Right atrium auricular region (tissue), 2 donors: ENCODE results near the gene SDE2. TPM values are rescaled to one million over a fixed set of nuclear protein-coding genes. Genes with fewer than 3 reads are reported as not detected.

Experiments used
- DNase-seq: peaks from one replicate; pipeline ENCODE4 v3.0.0-alpha.2; 2019; ENCODE audit warnings: low spot score
- H3K27ac ChIP-seq, 2 donors: fragments of 200-600 bp; sonication (generic); 1 replicate in 1 of 2; 2 replicates in 1 of 2; pipeline ENCODE4 v1.5.1; 2016 to 2019
- H3K27me3 ChIP-seq, 2 donors: fragments of 200-600 bp; sonication (generic); one replicate each; pipeline versions ENCODE4 v1.5.1 to v1.6.0; 2017 to 2019
- H3K36me3 ChIP-seq: fragments of 200-600 bp; sonication (generic); one replicate; pipeline ENCODE4 v1.5.1; 2016
- H3K4me1 ChIP-seq, 2 donors: fragments of 200-600 bp; sonication (generic); one replicate each; pipeline versions ENCODE4 v1.5.1 to v1.6.0; 2017 to 2019
- H3K4me3 ChIP-seq, 2 donors: fragments of 200-600 bp; sonication (generic); 1 replicate in 1 of 2; 2 replicates in 1 of 2; pipeline ENCODE4 v1.5.1; 2017 to 2019; ENCODE audit warnings: mild to moderate bottlenecking in 1 of 2, moderate library complexity in 1 of 2
- H3K9me3 ChIP-seq, 2 donors: fragments of 200-600 bp; sonication (generic); one replicate each; pipeline ENCODE4 v1.5.1; 2019
- total RNA-seq, 2 donors: library from RNA; depleted of rRNA; stranded (reverse); fragments of >200 nt; gene quantifications; one replicate each; pipeline ENCODE4 v1.1.0, GENCODE V29; 2016
- TF ChIP-seq, protein P1 (sequence below), 2 donors: fragments of 200-600 bp; sonication (generic); IDR thresholded peaks; one replicate each; pipeline ENCODE4 v1.5.1; 2019; ENCODE audit warnings: antibody characterized with exemption in 2 of 2

Gene SDE2
- total RNA-seq, 2 donors from 2014 or later, result 15.5 to 16.3 TPM

DNA sequence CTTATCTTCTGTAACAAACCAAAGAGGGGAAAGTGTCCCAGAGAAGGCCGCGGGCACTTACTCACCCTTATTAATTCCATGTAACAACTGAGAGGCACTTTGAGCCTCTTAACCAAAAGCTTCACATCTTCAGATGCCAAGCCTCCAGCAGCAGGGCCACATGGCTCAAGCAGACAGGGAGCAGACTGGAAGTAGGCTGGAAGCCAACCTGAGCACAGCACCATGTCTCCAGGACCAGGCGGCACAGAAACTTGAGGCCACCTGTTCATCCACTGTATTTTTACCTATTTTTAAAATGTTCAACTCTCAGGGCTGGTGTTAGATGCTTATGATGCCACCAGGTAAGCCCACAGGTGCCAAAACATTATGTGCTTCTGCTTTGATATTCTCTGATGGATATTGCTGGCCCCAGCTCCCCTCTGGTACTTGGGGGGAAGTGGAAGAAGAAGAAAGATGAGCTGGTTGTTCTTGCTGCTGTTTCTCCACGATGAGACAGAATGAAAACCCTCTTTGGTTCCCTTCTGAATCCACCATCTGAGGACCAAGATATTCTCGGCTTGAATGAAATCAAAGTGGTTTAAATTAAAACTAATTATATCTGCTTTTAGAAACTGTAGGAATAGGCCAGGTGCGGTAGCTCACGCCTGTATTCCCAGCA, 30.6 kb upstream of the SDE2 start:
- Histone ChIP-seq H3K27me3 (no peaks in the 10 kb centered on the region), H3K9me3 (no peaks in the 10 kb centered on the region), H3K4me3 (no peak overlapping the region), H3K27ac (no peak overlapping the region), H3K4me1 (no peaks in the 10 kb centered on the region), H3K36me3 (no peaks in the 10 kb centered on the region)
- TF ChIP-seq, protein P1, sequence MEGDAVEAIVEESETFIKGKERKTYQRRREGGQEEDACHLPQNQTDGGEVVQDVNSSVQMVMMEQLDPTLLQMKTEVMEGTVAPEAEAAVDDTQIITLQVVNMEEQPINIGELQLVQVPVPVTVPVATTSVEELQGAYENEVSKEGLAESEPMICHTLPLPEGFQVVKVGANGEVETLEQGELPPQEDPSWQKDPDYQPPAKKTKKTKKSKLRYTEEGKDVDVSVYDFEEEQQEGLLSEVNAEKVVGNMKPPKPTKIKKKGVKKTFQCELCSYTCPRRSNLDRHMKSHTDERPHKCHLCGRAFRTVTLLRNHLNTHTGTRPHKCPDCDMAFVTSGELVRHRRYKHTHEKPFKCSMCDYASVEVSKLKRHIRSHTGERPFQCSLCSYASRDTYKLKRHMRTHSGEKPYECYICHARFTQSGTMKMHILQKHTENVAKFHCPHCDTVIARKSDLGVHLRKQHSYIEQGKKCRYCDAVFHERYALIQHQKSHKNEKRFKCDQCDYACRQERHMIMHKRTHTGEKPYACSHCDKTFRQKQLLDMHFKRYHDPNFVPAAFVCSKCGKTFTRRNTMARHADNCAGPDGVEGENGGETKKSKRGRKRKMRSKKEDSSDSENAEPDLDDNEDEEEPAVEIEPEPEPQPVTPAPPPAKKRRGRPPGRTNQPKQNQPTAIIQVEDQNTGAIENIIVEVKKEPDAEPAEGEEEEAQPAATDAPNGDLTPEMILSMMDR (IDR thresholded peaks at IDR 0.05), result no peak
- DNase-seq, result no peak

DNA sequence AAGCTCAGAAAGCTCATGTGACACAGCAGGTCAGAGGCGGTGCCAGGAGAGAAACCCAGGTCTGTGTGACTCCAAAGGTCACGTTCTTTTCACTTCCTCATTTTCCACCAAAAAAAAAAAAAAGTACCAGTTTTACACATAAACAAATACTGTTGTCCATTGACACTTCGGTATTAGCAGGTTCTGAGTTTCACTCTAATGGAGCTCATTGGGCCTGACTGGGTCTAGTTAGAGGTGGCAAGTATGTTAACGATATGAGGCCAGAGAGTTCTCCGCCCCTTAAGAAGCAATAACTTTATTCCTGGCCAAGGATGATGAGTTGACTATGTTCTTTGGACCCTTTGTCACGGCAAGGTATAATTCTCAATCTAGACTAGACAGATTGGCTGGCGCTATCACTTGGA, 30.0 kb upstream of the SDE2 start:
- Histone ChIP-seq H3K36me3 (no peaks in the 10 kb centered on the region), H3K27ac (no peak overlapping the region), H3K4me1 (no peaks in the 10 kb centered on the region), H3K4me3 (no peak overlapping the region), H3K9me3 (no peaks in the 10 kb centered on the region), H3K27me3 (no peaks in the 10 kb centered on the region)
- no peak for DNase-seq
- TF ChIP-seq, protein P1 (IDR thresholded peaks at IDR 0.05), result no peak

DNA sequence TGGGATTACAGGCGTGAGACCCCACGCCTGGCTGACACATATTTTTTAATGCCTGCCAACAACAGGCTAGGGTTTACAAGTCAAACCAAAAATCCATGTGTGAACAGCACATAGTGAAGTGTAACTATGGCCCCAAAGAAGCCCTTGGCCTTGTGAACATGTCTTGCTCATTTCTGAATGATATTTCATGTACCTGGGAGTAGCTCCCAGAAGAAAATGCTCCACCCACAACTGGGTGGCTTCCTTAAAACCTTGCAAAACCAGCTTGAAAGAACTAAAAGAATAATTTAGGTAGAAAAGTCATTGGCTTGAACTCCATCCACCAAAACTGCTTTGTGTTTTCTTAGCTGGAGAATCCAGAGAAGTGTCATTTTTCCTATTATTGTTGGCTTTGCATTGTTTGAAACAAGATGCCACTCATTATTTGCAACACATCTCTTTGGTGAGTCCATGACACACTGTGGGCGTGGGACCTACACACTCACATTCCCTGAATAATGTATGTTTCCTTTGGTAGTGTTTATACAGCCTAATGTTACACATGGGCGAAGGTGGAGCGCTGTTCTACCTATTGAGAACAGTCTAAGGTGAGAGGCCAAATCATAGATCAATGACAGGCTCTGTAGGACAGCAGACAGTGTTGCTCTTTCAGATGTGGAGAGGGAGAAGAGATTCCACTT, 28.5 kb upstream of the SDE2 start:
- H3K4me1 ChIP-seq, result no peaks in the 10 kb centered on the region
- no peaks in the 10 kb centered on the region for H3K36me3 ChIP-seq
- DNase-seq, result no peak
- no peaks in the 10 kb centered on the region for H3K27me3 ChIP-seq
- no peak overlapping the region for H3K27ac ChIP-seq
- H3K4me3 ChIP-seq, result no peak overlapping the region
- TF ChIP-seq, protein P1 (IDR thresholded peaks at IDR 0.05), result no peak
- no peaks in the 10 kb centered on the region for H3K9me3 ChIP-seq

DNA sequence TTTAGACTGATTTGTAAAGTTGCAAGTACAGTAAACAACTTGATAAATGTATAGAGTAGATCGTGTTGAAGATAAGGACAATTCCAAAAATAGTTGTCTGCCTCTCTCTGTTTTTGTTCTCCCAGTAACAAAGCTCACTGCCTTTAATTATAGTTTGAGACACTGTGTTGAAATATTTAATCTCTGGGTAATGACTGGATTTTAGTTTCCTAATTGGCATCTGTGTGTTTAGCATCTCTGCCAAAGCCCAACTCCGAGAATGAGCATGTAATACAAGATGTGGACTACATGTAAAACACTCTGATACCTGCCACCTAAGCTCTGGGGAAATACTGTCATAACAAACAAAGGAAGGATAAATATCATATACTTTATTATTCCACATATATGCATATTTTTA, 27.7 kb upstream of the SDE2 start:
- Histone ChIP-seq H3K9me3 (no peaks in the 10 kb centered on the region), H3K36me3 (no peaks in the 10 kb centered on the region), H3K4me1 (no peaks in the 10 kb centered on the region), H3K27me3 (no peaks in the 10 kb centered on the region), H3K27ac (no peak overlapping the region), H3K4me3 (no peak overlapping the region)
- no peak for DNase-seq
- TF ChIP-seq, protein P1 (IDR thresholded peaks at IDR 0.05), result no peak

DNA sequence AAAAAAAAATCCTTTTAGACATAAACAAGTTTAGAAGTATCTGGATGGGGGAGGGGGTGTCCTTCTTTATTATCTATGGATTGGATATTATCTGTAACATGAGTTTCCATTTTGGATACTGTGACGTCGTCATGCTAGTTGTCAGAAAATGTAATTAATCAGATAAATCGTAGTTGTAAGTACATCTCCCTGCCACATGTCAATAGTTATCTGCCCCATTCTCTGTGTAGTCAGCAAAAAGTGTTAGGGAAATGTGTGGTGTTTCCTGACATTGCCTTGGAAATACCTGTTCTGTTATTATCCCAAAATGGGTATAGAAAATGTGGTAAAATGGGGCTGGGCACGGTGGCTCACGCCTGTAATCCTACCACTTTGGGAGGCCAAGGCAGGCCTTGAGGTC, 24.6 kb upstream of the SDE2 start:
- no peaks in the 10 kb centered on the region for H3K27me3 ChIP-seq
- TF ChIP-seq, protein P1 (IDR thresholded peaks at IDR 0.05), result no peak
- no peak for DNase-seq
- H3K4me3 ChIP-seq, result no peak overlapping the region
- H3K9me3 ChIP-seq, result no peaks in the 10 kb centered on the region
- H3K36me3 ChIP-seq, result no peaks in the 10 kb centered on the region
- no peak overlapping the region for H3K27ac ChIP-seq
- H3K4me1 ChIP-seq, result no peaks in the 10 kb centered on the region
